K562 (cell line): Measurements from ENCODE around the gene TCF4. TPM values are rescaled to one million over a fixed set of nuclear protein-coding genes. Genes with fewer than 3 reads are reported as not detected.

Experiments used
- AFF4 ChIP-seq: sonication (generic); formaldehyde crosslinking; IDR thresholded peaks from 2 replicates; pipeline ENCODE4 v1.8.0; 2023; ENCODE audit warnings: mild to moderate bottlenecking, missing genetic modification reagents
- ARID1B ChIP-seq: fragments of 450-650 bp; IDR thresholded peaks from 2 replicates; pipeline ENCODE4 v1.6.1; 2016; ENCODE audit warnings: antibody characterized with exemption, mild to moderate bottlenecking, inconsistent platforms
- ARID2 ChIP-seq: fragments of 450-650 bp; IDR thresholded peaks from 2 replicates; pipeline ENCODE4 v1.6.1; 2017; ENCODE audit warnings: antibody characterized with exemption, mild to moderate bottlenecking
- ARID3B ChIP-seq: fragments of 250-450 bp; sonication (Bioruptor Pico); IDR thresholded peaks from 2 replicates; pipeline ENCODE4 v1.4.0; 2020; ENCODE audit warnings: borderline replicate concordance
- BDP1 ChIP-seq: IDR thresholded peaks from 3 replicates; pipeline ENCODE4 v1.6.1; 2011; ENCODE audit not compliant: insufficient read length, insufficient read depth
- CBFA2T3 ChIP-seq: fragments of 450-650 bp; IDR thresholded peaks from 2 replicates; pipeline ENCODE4 v1.6.1; 2017
- EP300 ChIP-seq: IDR thresholded peaks from 2 replicates; pipeline ENCODE4 v1.6.1; 2012; ENCODE audit warnings: low read length, improper control_type of control experiment
- JUN ChIP-seq, 2 experiments: sonication (generic) in 1 of 2; formaldehyde crosslinking in 1 of 2; IDR thresholded peaks; 2 replicates each; pipeline versions ENCODE4 v1.6.1 to v1.8.0; 2012 to 2022; ENCODE audit warnings: borderline replicate concordance in 2 of 2, mild to moderate bottlenecking in 2 of 2, improper control_type of control experiment in 1 of 2, low read depth in 1 of 2, low read length in 1 of 2, missing genetic modification reagents in 1 of 2
- MED1 ChIP-seq: sonication (generic); formaldehyde crosslinking; IDR thresholded peaks from 2 replicates; pipeline ENCODE4 v1.8.1; 2023; ENCODE audit warnings: missing genetic modification reagents, borderline replicate concordance
- NFRKB ChIP-seq: fragments of 450-650 bp; IDR thresholded peaks from 2 replicates; pipeline ENCODE4 v1.6.1; 2016; ENCODE audit warnings: low read depth
- PKNOX1 ChIP-seq: fragments of 450-650 bp; IDR thresholded peaks from 2 replicates; pipeline ENCODE4 v1.6.1; 2016
- RBM15 ChIP-seq: fragments of 200-400 bp; formaldehyde crosslinking; IDR thresholded peaks from 2 replicates; pipeline ENCODE4 v1.6.1; 2018; ENCODE audit warnings: mild to moderate bottlenecking, low read length, moderate library complexity; ENCODE audit not compliant: insufficient read depth
- SMARCA4 ChIP-seq: fragments of 450-650 bp; IDR thresholded peaks from 2 replicates; pipeline ENCODE4 v1.6.1; 2016
- ZEB2 ChIP-seq: fragments of 450-650 bp; IDR thresholded peaks from 2 replicates; pipeline ENCODE4 v1.6.1; 2016
- ZFP30 ChIP-seq: fragments of 250-450 bp; sonication (Bioruptor Pico); IDR thresholded peaks from 2 replicates; pipeline ENCODE4 v1.8.0; 2022; ENCODE audit warnings: moderate library complexity, mild to moderate bottlenecking, inconsistent platforms, borderline replicate concordance
- ZNF12 ChIP-seq: sonication (generic); formaldehyde crosslinking; IDR thresholded peaks from 2 replicates; pipeline ENCODE4 v1.4.0; 2020; ENCODE audit warnings: mild to moderate bottlenecking, missing genetic modification reagents
- ZNF232 ChIP-seq: sonication (generic); formaldehyde crosslinking; IDR thresholded peaks from 2 replicates; pipeline ENCODE4 v1.8.0; 2022; ENCODE audit warnings: mild to moderate bottlenecking, missing genetic modification reagents
- polyA plus RNA-seq, 8 experiments: library from polyadenylated mRNA; depleted of rRNA in 4 of 8; stranded (reverse) in 5 of 8; unstranded in 3 of 8; fragments of >200 nt; fragmentation: Nextera tagmentation in 2 of 8; fragmentation: Illumina TruSeq in 1 of 8; extraction: Ambion mirVana in 2 of 8; extraction: Trizol in 1 of 8; gene quantifications; 2 replicates each; pipeline versions ENCODE4 v1.2.1 to v1.2.3, GENCODE V29; 2011 to 2014; ENCODE audit warnings: inconsistent platforms in 1 of 8, missing spikeins in 1 of 8
- total RNA-seq, 7 experiments: library from RNA; depleted of rRNA in 6 of 7; stranded (reverse); fragments of >200 nt in 6 of 7; fragmentation: Illumina TruSeq in 2 of 7; extraction: Trizol in 2 of 7; gene quantifications; 2 replicates each; pipeline versions ENCODE4 v1.2.1 to v1.2.3, GENCODE V29; 2011 to 2021; ENCODE audit warnings: low replicate concordance in 1 of 7
- TF ChIP-seq, protein P1 (sequence below): IDR thresholded peaks from 3 replicates; pipeline ENCODE4 v1.6.1; 2011; ENCODE audit warnings: borderline replicate concordance, mild to moderate bottlenecking, moderate library complexity; ENCODE audit not compliant: insufficient read length; ENCODE audit errors: extremely low read depth

The TCF4 gene
- total and polyA plus RNA-seq, 9 of the 15 experiments (the other 6 are each of a cell fraction or from before 2014, with no cell fraction given): 4.8 to 24.7 (median 15.2) TPM

DNA sequence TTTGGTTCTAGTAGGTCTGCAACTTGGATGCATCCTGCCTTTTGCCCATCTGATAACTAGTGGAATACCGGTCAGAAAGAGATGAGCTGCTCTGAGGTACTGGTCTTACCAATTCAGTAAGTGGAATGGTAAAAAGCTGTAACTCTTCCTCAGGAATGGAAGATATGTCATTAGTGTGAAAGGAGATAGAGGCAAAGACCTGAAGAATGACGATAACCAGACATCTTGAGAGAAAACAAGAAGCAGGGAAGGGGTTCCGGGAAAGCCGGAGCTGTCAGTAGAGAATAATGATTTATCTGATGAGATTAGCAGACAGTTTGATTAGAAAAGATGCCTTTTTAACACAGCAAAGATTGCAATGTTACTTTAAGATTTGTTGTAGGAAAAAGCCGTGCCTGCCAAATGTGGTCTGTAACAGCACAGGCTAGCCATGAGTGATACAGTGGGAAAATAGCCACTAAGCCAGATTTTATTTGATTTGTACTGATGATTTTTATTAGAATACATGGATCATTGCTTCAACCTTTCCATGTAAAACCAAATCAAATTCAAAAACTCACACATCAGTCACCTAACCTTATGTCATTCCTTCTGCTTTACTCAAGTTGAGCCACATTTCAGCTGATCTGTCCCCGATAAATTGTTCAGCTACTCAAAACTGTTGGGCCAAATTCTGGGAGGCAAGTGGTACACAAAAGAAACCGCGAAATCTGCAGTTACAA, 110.0 kb downstream of the TCF4 start (continued):
- TF ChIP-seq, protein P1, sequence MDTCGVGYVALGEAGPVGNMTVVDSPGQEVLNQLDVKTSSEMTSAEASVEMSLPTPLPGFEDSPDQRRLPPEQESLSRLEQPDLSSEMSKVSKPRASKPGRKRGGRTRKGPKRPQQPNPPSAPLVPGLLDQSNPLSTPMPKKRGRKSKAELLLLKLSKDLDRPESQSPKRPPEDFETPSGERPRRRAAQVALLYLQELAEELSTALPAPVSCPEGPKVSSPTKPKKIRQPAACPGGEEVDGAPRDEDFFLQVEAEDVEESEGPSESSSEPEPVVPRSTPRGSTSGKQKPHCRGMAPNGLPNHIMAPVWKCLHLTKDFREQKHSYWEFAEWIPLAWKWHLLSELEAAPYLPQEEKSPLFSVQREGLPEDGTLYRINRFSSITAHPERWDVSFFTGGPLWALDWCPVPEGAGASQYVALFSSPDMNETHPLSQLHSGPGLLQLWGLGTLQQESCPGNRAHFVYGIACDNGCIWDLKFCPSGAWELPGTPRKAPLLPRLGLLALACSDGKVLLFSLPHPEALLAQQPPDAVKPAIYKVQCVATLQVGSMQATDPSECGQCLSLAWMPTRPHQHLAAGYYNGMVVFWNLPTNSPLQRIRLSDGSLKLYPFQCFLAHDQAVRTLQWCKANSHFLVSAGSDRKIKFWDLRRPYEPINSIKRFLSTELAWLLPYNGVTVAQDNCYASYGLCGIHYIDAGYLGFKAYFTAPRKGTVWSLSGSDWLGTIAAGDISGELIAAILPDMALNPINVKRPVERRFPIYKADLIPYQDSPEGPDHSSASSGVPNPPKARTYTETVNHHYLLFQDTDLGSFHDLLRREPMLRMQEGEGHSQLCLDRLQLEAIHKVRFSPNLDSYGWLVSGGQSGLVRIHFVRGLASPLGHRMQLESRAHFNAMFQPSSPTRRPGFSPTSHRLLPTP: no peak
- TF ChIP-seq ZNF232: no peak
- no peak for TF ChIP-seq AFF4 (CRISPR knock-in tag)
- no peak for TF ChIP-seq ZNF12 (CRISPR knock-in tag)
- no peak for TF ChIP-seq ZFP30 (CRISPR knock-in tag)
- TF ChIP-seq SMARCA4: peak; percentile 58; the same call in 1 of the 2 replicates
- no peak for TF ChIP-seq ZEB2
- TF ChIP-seq MED1: no peak
- peak; percentile 6; the same call in 1 of the 2 replicates for TF ChIP-seq EP300
- peak; percentile 41; the same call in 1 of the 2 replicates for TF ChIP-seq CBFA2T3
- TF ChIP-seq JUN (IDR thresholded peaks at IDR 0.05; ENCODE audit: borderline replicate concordance, low read depth, low read length): no peak
- no peak for TF ChIP-seq JUN (CRISPR knock-in tag; IDR thresholded peaks at IDR 0.05; ENCODE audit: borderline replicate concordance)
- peak; percentile 90 for TF ChIP-seq PKNOX1
- TF ChIP-seq BDP1: no peak
- no peak for TF ChIP-seq RBM15
- no peak for TF ChIP-seq NFRKB
- peak; percentile 69 for TF ChIP-seq ARID1B
- no peak for TF ChIP-seq ARID2
- TF ChIP-seq ARID3B: no peak
